Caco-2 (cell line): ENCODE measurements around the gene PRDX2. TPM values are rescaled to one million over a fixed set of nuclear protein-coding genes. Genes with fewer than 3 reads are reported as not detected.

ENCODE experiments used
- BruUV-seq: library from RNA; stranded (reverse); fragments of 400-500 nt; replicated peaks from 2 replicates; lab custom pipeline; 2021; lab: Mats Ljungman, UMichigan
- CTCF ChIA-PET: fragments of 300-600 bp; sonication (Branson Sonifier 250); formaldehyde crosslinking; loops from one replicate; lab custom pipeline; 2022; ENCODE audit warnings: antibody characterized with exemption; lab: Charles Lee
- POLR2A ChIA-PET: fragments of 300-600 bp; sonication (Branson Sonifier 250); formaldehyde crosslinking; loops from one replicate; lab custom pipeline; 2022; ENCODE audit warnings: antibody characterized with exemption; lab: Charles Lee
- DNase-seq, 2 experiments: peaks; one replicate each; pipeline versions ENCODE4 v3.0.0 to v3.0.0-alpha.2; 2020 to 2022
- H3K27me3 ChIP-seq: replicated peaks from 2 replicates; pipeline ENCODE4 v1.6.0; 2011; ENCODE audit warnings: low read length; ENCODE audit not compliant: control insufficient read depth, insufficient read depth
- H3K36me3 ChIP-seq: 2 replicates; pipeline ENCODE4 v1.5.1; 2011; ENCODE audit warnings: low read length; ENCODE audit not compliant: control insufficient read depth, insufficient read depth
- H3K4me1 ChIP-seq: fragments of 250-450 bp; sonication (Bioruptor Pico); 2 replicates; pipeline ENCODE4 v1.5.1; 2020; ENCODE audit warnings: mild to moderate bottlenecking
- H3K4me3 ChIP-seq: 2 replicates; pipeline ENCODE4 v1.5.1; 2011; ENCODE audit warnings: low read depth, mild to moderate bottlenecking, control low read depth, low read length
- H3K9me3 ChIP-seq: fragments of 250-450 bp; sonication (Bioruptor Pico); 2 replicates; pipeline ENCODE4 v1.5.1; 2020; ENCODE audit warnings: mild to moderate bottlenecking, moderate library complexity
- H3K27ac Mint-ChIP-seq: one replicate; pipeline ENCODE4 v1.8.0; 2022; ENCODE audit warnings: mixed read lengths; ENCODE audit not compliant: unreplicated experiment
- H3K27me3 Mint-ChIP-seq: one replicate; pipeline ENCODE4 v1.8.0; 2022; ENCODE audit warnings: mixed read lengths; ENCODE audit not compliant: insufficient read depth, unreplicated experiment
- H3K36me3 Mint-ChIP-seq: one replicate; pipeline ENCODE4 v1.8.0; 2022; ENCODE audit warnings: mild to moderate bottlenecking, mixed read lengths; ENCODE audit not compliant: insufficient read depth, unreplicated experiment
- H3K4me1 Mint-ChIP-seq: one replicate; pipeline ENCODE4 v1.8.0; 2022; ENCODE audit warnings: low read depth, mixed read lengths; ENCODE audit not compliant: unreplicated experiment
- H3K4me3 Mint-ChIP-seq: one replicate; pipeline ENCODE4 v1.8.0; 2022; ENCODE audit warnings: mild to moderate bottlenecking, moderate library complexity, mixed read lengths; ENCODE audit not compliant: unreplicated experiment
- H3K9me3 Mint-ChIP-seq: one replicate; pipeline ENCODE4 v1.8.0; 2022; ENCODE audit warnings: mixed read lengths; ENCODE audit not compliant: unreplicated experiment
- intact Hi-C: fragments of 100-400 bp; cut with micrococcal nuclease; formaldehyde crosslinking; loops from one replicate; pipeline ENCODE4 v1.10.0; 2022; ENCODE audit not compliant: unreplicated experiment
- total RNA-seq: library from RNA; stranded (reverse); gene quantifications from 2 replicates; pipeline ENCODE4 v1.2.3, GENCODE V29; 2022
- TF ChIP-seq, protein P1 (sequence below), 2 experiments: fragments of 200-600 bp in 1 of 2; IDR thresholded peaks; 1 replicate in 1 of 2; 2 replicates in 1 of 2; pipeline versions ENCODE4 v1.5.1 to v1.8.0; 2011 to 2022; ENCODE audit warnings: antibody characterized with exemption in 1 of 2, control low read depth in 1 of 2, inconsistent platforms in 1 of 2, low read depth in 1 of 2, low read length in 1 of 2, mild to moderate bottlenecking in 1 of 2, moderate library complexity in 1 of 2; ENCODE audit not compliant: insufficient read depth in 1 of 2, severe bottlenecking in 1 of 2, unreplicated experiment in 1 of 2

Gene PRDX2
- total RNA-seq, 1 experiment from 2014 or later = 265 TPM

DNA sequence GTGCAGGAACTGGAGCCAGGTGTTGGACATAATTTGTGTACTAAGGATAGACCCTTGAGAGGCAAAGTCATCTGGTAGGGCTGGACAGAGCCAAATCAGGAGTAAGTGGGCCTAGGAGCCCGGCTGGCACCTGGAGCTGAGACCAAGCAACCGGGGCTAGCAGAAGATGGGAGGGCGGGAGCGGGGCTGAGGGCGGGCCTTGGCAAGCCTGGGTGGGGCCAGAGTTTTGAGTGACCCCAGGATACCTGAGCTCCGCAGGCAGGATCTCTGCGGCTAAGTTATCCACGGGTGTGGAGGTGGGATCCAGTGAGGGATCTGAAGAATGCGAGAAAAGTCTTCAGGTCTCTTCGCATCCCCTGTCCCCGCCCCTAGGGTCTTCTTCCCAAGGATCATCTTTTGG, 34.5 kb downstream of the PRDX2 start:
- H3K4me3 Mint-ChIP-seq = no peak overlapping the region
- H3K4me1 Mint-ChIP-seq = no peaks in the 10 kb centered on the region
- no peak for DNase-seq
- Histone ChIP-seq H3K9me3 (no peaks in the 10 kb centered on the region), H3K36me3 (peaks cover 2% of the 10 kb centered on the region), H3K4me3 (no peak overlapping the region), H3K4me1 (no peaks in the 10 kb centered on the region), H3K27me3 (no peaks in the 10 kb centered on the region)
- BruUV-seq = no TSS peak
- H3K27me3 Mint-ChIP-seq = no peaks in the 10 kb centered on the region
- no peaks in the 10 kb centered on the region for H3K9me3 Mint-ChIP-seq
- CTCF ChIA-PET = interaction anchor here (0.6 kb wide), 1 partner anchor 26 kb away, joined by 3 read pairs; no protein-coding TSS in a partner anchor
- no peak overlapping the region for H3K27ac Mint-ChIP-seq
- TF ChIP-seq, protein P1, sequence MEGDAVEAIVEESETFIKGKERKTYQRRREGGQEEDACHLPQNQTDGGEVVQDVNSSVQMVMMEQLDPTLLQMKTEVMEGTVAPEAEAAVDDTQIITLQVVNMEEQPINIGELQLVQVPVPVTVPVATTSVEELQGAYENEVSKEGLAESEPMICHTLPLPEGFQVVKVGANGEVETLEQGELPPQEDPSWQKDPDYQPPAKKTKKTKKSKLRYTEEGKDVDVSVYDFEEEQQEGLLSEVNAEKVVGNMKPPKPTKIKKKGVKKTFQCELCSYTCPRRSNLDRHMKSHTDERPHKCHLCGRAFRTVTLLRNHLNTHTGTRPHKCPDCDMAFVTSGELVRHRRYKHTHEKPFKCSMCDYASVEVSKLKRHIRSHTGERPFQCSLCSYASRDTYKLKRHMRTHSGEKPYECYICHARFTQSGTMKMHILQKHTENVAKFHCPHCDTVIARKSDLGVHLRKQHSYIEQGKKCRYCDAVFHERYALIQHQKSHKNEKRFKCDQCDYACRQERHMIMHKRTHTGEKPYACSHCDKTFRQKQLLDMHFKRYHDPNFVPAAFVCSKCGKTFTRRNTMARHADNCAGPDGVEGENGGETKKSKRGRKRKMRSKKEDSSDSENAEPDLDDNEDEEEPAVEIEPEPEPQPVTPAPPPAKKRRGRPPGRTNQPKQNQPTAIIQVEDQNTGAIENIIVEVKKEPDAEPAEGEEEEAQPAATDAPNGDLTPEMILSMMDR (IDR thresholded peaks at IDR 0.05; ENCODE audit: insufficient read depth in 1 of 2, low read depth in 1 of 2, low read length in 1 of 2, severe bottlenecking in 1 of 2, unreplicated experiment in 1 of 2) = no peak
- intact Hi-C loops = no loop called here
- H3K36me3 Mint-ChIP-seq = peaks cover 37% of the 10 kb centered on the region
- POLR2A ChIA-PET = interaction anchor here (0.7 to 1.2 kb wide), 2 partner anchors 25 to 30 kb away, joined by 3 read pairs; partner anchors contain the start of genes GET3 and JUNB

DNA sequence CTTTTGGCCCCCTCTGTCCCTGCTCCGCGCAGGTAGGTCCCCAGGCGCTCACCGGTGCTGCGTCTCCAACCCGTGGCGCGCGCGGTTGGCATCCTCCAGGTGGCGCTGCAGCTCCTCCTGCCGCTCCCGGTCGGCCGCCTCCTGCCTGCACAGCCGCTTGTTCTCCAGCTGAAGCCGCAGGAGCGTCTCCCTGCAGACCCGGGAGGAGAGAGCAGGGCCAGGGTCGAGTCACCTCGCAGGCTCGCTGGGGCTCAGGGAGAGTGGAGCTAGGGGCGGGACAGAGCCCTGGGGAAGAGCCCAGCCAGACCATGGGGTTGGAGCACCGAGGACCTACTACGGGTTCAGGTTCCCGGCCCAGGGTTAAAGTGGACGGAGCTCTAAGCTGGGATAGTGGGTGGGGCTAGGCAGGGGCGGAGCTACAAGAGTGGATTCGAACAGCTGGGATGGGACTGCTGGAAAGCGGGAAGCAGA, 35.5 kb downstream of the PRDX2 start:
- Mint-ChIP-seq H3K36me3 (peaks cover 32% of the 10 kb centered on the region), H3K27me3 (no peaks in the 10 kb centered on the region), H3K27ac (no peak overlapping the region), H3K4me1 (no peaks in the 10 kb centered on the region), H3K4me3 (no peak overlapping the region), H3K9me3 (no peaks in the 10 kb centered on the region)
- no peak overlapping the region for H3K4me3 ChIP-seq
- TF ChIP-seq, protein P1 (IDR thresholded peaks at IDR 0.05; ENCODE audit: insufficient read depth in 1 of 2, low read depth in 1 of 2, low read length in 1 of 2, severe bottlenecking in 1 of 2, unreplicated experiment in 1 of 2) = peak in 1 of 2 experiments; percentile 9
- POLR2A ChIA-PET = no interaction called here
- no peaks in the 10 kb centered on the region for H3K27me3 ChIP-seq
- intact Hi-C loops = no loop called here
- CTCF ChIA-PET = interaction anchor here (0.8 to 1.0 kb wide), 2 partner anchors 30 to 107 kb away, joined by 3 read pairs; no protein-coding TSS in a partner anchor
- H3K4me1 ChIP-seq = no peaks in the 10 kb centered on the region
- peaks cover 2% of the 10 kb centered on the region for H3K36me3 ChIP-seq
- BruUV-seq = no TSS peak
- H3K9me3 ChIP-seq = no peaks in the 10 kb centered on the region
- DNase-seq = peak in 1 of 2 experiments; percentile 52

DNA sequence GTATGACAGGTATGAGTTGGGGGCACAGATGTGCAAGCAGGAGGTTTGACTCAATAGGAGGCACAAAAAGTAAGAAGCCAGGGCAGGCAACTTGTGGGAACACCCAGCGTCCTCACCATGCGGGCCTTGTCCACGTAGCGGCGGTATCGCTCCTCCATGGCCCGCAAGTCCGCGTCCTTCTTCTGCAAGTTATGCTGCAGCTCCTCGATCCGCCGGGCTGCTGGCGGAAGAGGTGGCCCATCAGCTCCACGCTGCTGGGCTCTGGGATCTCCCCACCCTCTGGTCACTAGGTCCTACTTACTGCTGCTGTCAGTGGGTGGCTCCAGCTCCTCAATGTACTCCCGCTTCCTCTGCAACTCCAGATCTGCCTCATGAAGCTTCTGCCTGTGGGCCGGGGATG, 36.9 kb downstream of the PRDX2 start:
- Mint-ChIP-seq H3K27ac (peak overlapping the region; percentile 57), H3K4me1 (no peaks in the 10 kb centered on the region), H3K4me3 (no peak overlapping the region), H3K27me3 (no peaks in the 10 kb centered on the region), H3K36me3 (peaks cover 31% of the 10 kb centered on the region), H3K9me3 (no peaks in the 10 kb centered on the region)
- CTCF ChIA-PET = no interaction called here
- Histone ChIP-seq H3K9me3 (no peaks in the 10 kb centered on the region), H3K36me3 (peaks cover 2% of the 10 kb centered on the region), H3K27me3 (no peaks in the 10 kb centered on the region), H3K4me3 (no peak overlapping the region), H3K4me1 (no peaks in the 10 kb centered on the region; the same call in 1 of the 2 replicates)
- POLR2A ChIA-PET = no interaction called here
- TF ChIP-seq, protein P1 (IDR thresholded peaks at IDR 0.05; ENCODE audit: insufficient read depth in 1 of 2, low read depth in 1 of 2, low read length in 1 of 2, severe bottlenecking in 1 of 2, unreplicated experiment in 1 of 2) = no peak
- no TSS peak for BruUV-seq
- DNase-seq = no peak
- intact Hi-C loops = loop anchor here (5.0 kb wide), 1 partner anchor 83 kb away; no protein-coding TSS in a partner anchor
